ENCODE measurements around the gene MYLK. TPM values are rescaled to one million over a fixed set of nuclear protein-coding genes. Genes with fewer than 3 reads are reported as not detected.

MYLK gene
- total and polyA plus RNA-seq, 9 of the 15 experiments (the other 6 are each of a cell fraction or from before 2014, with no cell fraction given), result 0.11 to 0.53 (median 0.18) TPM; not detected in 2

DNA sequence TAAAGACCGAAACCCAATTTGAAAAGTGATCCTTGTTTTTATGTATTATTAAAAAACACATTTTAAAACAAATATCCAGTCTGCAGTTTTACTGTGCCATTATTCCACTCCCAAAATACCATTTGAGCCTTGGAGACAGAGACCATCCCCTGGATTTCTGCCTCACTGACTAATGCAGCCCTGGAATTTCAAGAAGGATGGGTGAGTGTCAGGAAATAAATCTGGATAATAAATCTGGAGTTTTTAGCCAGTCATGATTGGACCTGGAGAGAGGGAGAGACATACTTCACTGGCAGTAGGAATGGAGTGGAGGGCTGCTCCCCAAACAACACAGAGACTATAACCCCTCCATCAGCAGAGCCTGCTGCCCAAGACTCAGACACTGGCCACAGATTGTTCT, 123.3 kb downstream of the MYLK start (continued):
- TF ChIP-seq, protein P1, sequence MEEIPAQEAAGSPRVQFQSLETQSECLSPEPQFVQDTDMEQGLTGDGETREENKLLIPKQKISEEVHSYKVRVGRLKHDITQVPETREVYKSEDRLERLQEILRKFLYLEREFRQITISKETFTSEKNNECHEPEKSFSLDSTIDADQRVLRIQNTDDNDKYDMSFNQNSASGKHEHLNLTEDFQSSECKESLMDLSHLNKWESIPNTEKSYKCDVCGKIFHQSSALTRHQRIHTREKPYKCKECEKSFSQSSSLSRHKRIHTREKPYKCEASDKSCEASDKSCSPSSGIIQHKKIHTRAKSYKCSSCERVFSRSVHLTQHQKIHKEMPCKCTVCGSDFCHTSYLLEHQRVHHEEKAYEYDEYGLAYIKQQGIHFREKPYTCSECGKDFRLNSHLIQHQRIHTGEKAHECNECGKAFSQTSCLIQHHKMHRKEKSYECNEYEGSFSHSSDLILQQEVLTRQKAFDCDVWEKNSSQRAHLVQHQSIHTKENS (CRISPR knock-in tag; IDR thresholded peaks at IDR 0.05), result no peak
- TF ChIP-seq ZNF121 (CRISPR knock-in tag; conservative IDR thresholded peaks at IDR 0.05) (no peak), KDM1A (IDR thresholded peaks at IDR 0.05) (no peak)

DNA sequence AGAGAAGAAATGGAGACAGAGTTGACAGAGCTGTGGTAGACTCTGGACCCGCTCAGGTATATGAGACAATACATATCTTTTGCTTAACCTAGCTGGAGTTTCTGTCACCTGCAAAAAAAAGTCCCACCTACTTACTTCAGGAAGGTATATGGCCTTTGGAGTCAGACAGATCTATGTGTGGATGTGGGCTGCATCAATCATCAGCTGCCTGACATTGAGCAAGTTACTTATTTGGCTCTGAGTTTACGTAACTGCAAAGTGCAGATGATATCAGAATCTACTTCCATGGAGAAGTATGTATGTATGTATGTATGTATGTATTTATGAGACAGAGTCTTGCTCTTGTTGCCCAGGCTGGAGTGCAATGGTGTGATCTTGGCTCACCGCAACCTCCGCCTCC, 124.3 kb downstream of the MYLK start:
- Histone ChIP-seq H3K9me3 (replicated peaks; ENCODE audit: control insufficient read depth, insufficient read depth, low read depth, low read length) (no peaks in the 10 kb centered on the region), H3K36me3 (ENCODE audit: control insufficient read depth, insufficient read depth, low read length) (no peaks in the 10 kb centered on the region), H3K27ac (ENCODE audit: extremely low read depth, low read depth, low read length) (no peak overlapping the region), H3K27me3 (ENCODE audit: control insufficient read depth in 2 of 2, insufficient read depth in 2 of 2, low read length in 2 of 2) (peaks cover 0 to 11% of the 10 kb centered on the region in 2 experiments; a peak in 2 of 5 replicates), H2AFZ (ENCODE audit: low read depth, low read length) (no peak overlapping the region), H3K9me1 (ENCODE audit: control insufficient read depth, insufficient read depth, low read length) (no peaks in the 10 kb centered on the region), H3K4me1 (replicated peaks in 1 of 2; ENCODE audit: control insufficient read depth in 2 of 2, insufficient read depth in 2 of 2, low read length in 2 of 2) (no peaks in the 10 kb centered on the region), H4K20me1 (replicated peaks; ENCODE audit: control insufficient read depth, insufficient read depth, low read length) (no peaks in the 10 kb centered on the region), H3K4me3 (no peak overlapping the region), H3K9ac (ENCODE audit: insufficient read depth in 1 of 2, low read depth in 2 of 2, low read length in 2 of 2) (no peak overlapping the region), H3K4me2 (ENCODE audit: insufficient read depth, low read length) (no peak overlapping the region), H3K79me2 (ENCODE audit: control insufficient read depth, insufficient read depth, low read length) (no peaks in the 10 kb centered on the region)
- no peak for ATAC-seq
- POLR2A ChIA-PET, result no interaction called here
- intact Hi-C loops (cut with micrococcal nuclease), result no loop called here
- BruUV-seq (replicated peaks), result no TSS peak
- in situ Hi-C loops (cut with MboI), result no loop called here
- FAIRE-seq, result no peak
- CTCF ChIA-PET (ENCODE audit: low intra/inter-chr PET ratio), result no interaction called here
- DNase-seq (ENCODE audit: extremely low read depth in 1 of 4, low spot score in 3 of 4), result no peak
- 3% methylated on average over 3 of the region's 4 CpGs for WGBS (ENCODE audit: insufficient coverage, low coverage, missing lambda C conversion rate)
- TF ChIP-seq JUNB (CRISPR knock-in tag; conservative IDR thresholded peaks at IDR 0.05) (no peak), ZNF232 (CRISPR knock-in tag; IDR thresholded peaks at IDR 0.05) (no peak), L3MBTL2 (IDR thresholded peaks at IDR 0.05) (no peak), FOXM1 (IDR thresholded peaks at IDR 0.05; ENCODE audit: low read depth) (no peak), FOXM1 (CRISPR knock-in tag; IDR thresholded peaks at IDR 0.05; ENCODE audit: low read depth) (no peak), ZNF143 (CRISPR knock-in tag; IDR thresholded peaks at IDR 0.05) (no peak), HNRNPL (IDR thresholded peaks at IDR 0.05; ENCODE audit: low read depth, low read length) (no peak), PHF21A (IDR thresholded peaks at IDR 0.05; ENCODE audit: borderline replicate concordance, low read depth) (no peak), ELF4 (CRISPR knock-in tag; IDR thresholded peaks at IDR 0.05) (no peak), BRF1 (IDR thresholded peaks at IDR 0.05; ENCODE audit: borderline replicate concordance, extremely low read depth, insufficient read length) (no peak), GTF2E2 (tag; IDR thresholded peaks at IDR 0.05) (no peak), NCOA2 (IDR thresholded peaks at IDR 0.05; ENCODE audit: partially characterized antibody in 2 of 2) (no peak), ZNF239 (CRISPR knock-in tag; IDR thresholded peaks at IDR 0.05) (no peak), EZH2 (IDR thresholded peaks at IDR 0.05; ENCODE audit: borderline replicate concordance, low read depth, low read length) (no peak), GABPB2 (CRISPR knock-in tag; conservative IDR thresholded peaks at IDR 0.05) (no peak), HDAC3 (IDR thresholded peaks at IDR 0.05; ENCODE audit: borderline replicate concordance, partially characterized antibody) (no peak)
- TF ChIP-seq, protein P2, sequence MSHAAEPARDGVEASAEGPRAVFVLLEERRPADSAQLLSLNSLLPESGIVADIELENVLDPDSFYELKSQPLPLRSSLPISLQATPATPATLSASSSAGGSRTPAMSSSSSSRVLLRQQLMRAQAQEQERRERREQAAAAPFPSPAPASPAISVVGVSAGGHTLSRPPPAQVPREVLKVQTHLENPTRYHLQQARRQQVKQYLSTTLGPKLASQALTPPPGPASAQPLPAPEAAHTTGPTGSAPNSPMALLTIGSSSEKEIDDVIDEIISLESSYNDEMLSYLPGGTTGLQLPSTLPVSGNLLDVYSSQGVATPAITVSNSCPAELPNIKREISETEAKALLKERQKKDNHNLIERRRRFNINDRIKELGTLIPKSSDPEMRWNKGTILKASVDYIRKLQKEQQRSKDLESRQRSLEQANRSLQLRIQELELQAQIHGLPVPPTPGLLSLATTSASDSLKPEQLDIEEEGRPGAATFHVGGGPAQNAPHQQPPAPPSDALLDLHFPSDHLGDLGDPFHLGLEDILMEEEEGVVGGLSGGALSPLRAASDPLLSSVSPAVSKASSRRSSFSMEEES (CRISPR knock-in tag; IDR thresholded peaks at IDR 0.05), result no peak
- TF ChIP-seq, protein P3, sequence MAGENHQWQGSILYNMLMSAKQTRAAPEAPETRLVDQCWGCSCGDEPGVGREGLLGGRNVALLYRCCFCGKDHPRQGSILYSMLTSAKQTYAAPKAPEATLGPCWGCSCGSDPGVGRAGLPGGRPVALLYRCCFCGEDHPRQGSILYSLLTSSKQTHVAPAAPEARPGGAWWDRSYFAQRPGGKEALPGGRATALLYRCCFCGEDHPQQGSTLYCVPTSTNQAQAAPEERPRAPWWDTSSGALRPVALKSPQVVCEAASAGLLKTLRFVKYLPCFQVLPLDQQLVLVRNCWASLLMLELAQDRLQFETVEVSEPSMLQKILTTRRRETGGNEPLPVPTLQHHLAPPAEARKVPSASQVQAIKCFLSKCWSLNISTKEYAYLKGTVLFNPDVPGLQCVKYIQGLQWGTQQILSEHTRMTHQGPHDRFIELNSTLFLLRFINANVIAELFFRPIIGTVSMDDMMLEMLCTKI (IDR thresholded peaks at IDR 0.05; ENCODE audit: partially characterized antibody), result no peak

All from K562 (cell line).